Nephron progenitor cell (in vitro differentiated cells): ENCODE measurements around the gene CREB5.

Experiments
- DNase-seq: peaks from one replicate; pipeline ENCODE4 v3.0.0; 2021
- H3K27ac Mint-ChIP-seq: 2 replicates; pipeline ENCODE4 v1.8.0; 2021; ENCODE audit warnings: mild to moderate bottlenecking, moderate library complexity, mixed read lengths
- H3K27me3 Mint-ChIP-seq: 2 replicates; pipeline ENCODE4 v1.8.0; 2021; ENCODE audit warnings: mild to moderate bottlenecking, low read depth, mixed read lengths; ENCODE audit not compliant: poor library complexity
- H3K36me3 Mint-ChIP-seq: 2 replicates; pipeline ENCODE4 v1.8.0; 2021; ENCODE audit warnings: low read depth, mixed read lengths
- H3K4me1 Mint-ChIP-seq: 2 replicates; pipeline ENCODE4 v1.8.0; 2021; ENCODE audit warnings: mixed read lengths
- H3K4me3 Mint-ChIP-seq: 2 replicates; pipeline ENCODE4 v1.8.0; 2021; ENCODE audit warnings: mild to moderate bottlenecking, moderate library complexity, mixed read lengths
- H3K9me3 Mint-ChIP-seq: 2 replicates; pipeline ENCODE4 v1.8.0; 2021; ENCODE audit warnings: mild to moderate bottlenecking, moderate library complexity, mixed read lengths
- CTCF ChIP-seq: fragments of 200-600 bp; sonication (generic); IDR thresholded peaks from 2 replicates; pipeline ENCODE4 v1.5.0; 2021; ENCODE audit warnings: antibody characterized with exemption

The CREB5 gene

GRCh38 chr7:28732071-28732869 is 320.0 kb downstream of the CREB5 start:
- Mint-ChIP-seq H3K9me3 (no peaks in the 10 kb centered on the region), H3K4me1 (peaks cover 50% of the 10 kb centered on the region), H3K27me3 (peaks cover 20% of the 10 kb centered on the region), H3K27ac (peak overlapping the region; percentile 5), H3K36me3 (no peaks in the 10 kb centered on the region), H3K4me3 (peak overlapping the region; percentile 13)
- peak; percentile 40 for DNase-seq
- no peak for TF ChIP-seq CTCF

GRCh38 chr7:28733035-28733434 is 320.7 kb downstream of the CREB5 start:
- H3K4me3 Mint-ChIP-seq: peak overlapping the region; percentile 6
- peaks cover 16% of the 10 kb centered on the region for H3K27me3 Mint-ChIP-seq
- H3K36me3 Mint-ChIP-seq: no peaks in the 10 kb centered on the region
- peaks cover 46% of the 10 kb centered on the region for H3K4me1 Mint-ChIP-seq
- no peaks in the 10 kb centered on the region for H3K9me3 Mint-ChIP-seq
- H3K27ac Mint-ChIP-seq: no peak overlapping the region
- DNase-seq: no peak
- TF ChIP-seq CTCF: no peak

GRCh38 chr7:28738412-28738811 is 326.1 kb downstream of the CREB5 start:
- no peak overlapping the region for H3K27ac Mint-ChIP-seq
- H3K27me3 Mint-ChIP-seq: peaks cover 4% of the 10 kb centered on the region

GRCh38 chr7:28739128-28739527 is 326.8 kb downstream of the CREB5 start:
- Mint-ChIP-seq H3K27me3 (peaks cover 4% of the 10 kb centered on the region), H3K4me3 (no peak overlapping the region), H3K36me3 (no peaks in the 10 kb centered on the region), H3K4me1 (peaks cover 37% of the 10 kb centered on the region), H3K9me3 (peaks cover 3% of the 10 kb centered on the region), H3K27ac (no peak overlapping the region)
- no peak for DNase-seq
- no peak for TF ChIP-seq CTCF

More at GRCh38 chr7:28738412-28738811, 326.1 kb downstream of the CREB5 start:
- no peaks in the 10 kb centered on the region for H3K36me3 Mint-ChIP-seq
- DNase-seq: no peak
- no peak for TF ChIP-seq CTCF
- peaks cover 41% of the 10 kb centered on the region for H3K4me1 Mint-ChIP-seq
- H3K4me3 Mint-ChIP-seq: no peak overlapping the region
- H3K9me3 Mint-ChIP-seq: peaks cover 3% of the 10 kb centered on the region

GRCh38 chr7:28739826-28740225 is 327.5 kb downstream of the CREB5 start:
- H3K9me3 Mint-ChIP-seq: peaks cover 3% of the 10 kb centered on the region
- TF ChIP-seq CTCF: no peak
- H3K4me3 Mint-ChIP-seq: peak overlapping the region; percentile 6
- H3K36me3 Mint-ChIP-seq: no peaks in the 10 kb centered on the region
- peak overlapping the region; percentile 20 for H3K27ac Mint-ChIP-seq
- H3K4me1 Mint-ChIP-seq: peaks cover 37% of the 10 kb centered on the region
- peaks cover 4% of the 10 kb centered on the region for H3K27me3 Mint-ChIP-seq
- DNase-seq: no peak

- TF ChIP-seq CTCF: no peak
- Mint-ChIP-seq H3K27ac (no peak overlapping the region), H3K4me1 (peaks cover 66% of the 10 kb centered on the region), H3K4me3 (no peak overlapping the region), H3K36me3 (no peaks in the 10 kb centered on the region), H3K9me3 (peaks cover 3% of the 10 kb centered on the region), H3K27me3 (no peaks in the 10 kb centered on the region)
- DNase-seq: no peak
These were observed 332.6 kb downstream of the CREB5 start for GRCh38 chr7:28744951-28745350.
